Measurements from ENCODE around the gene RPS15. TPM values are rescaled to one million over a fixed set of nuclear protein-coding genes. Genes with fewer than 3 reads are reported as not detected.

The RPS15 gene
- total and polyA plus RNA-seq, 2 of the 13 experiments (the other 11 are each of a cell fraction or from before 2014, with no cell fraction given) = 695 to 1,411 TPM

GRCh38 chr19:1406774-1407527 lies 31.2 kb upstream of the RPS15 start (continued):
- TF ChIP-seq ZC3H13 (CRISPR knock-in tag; IDR thresholded peaks at IDR 0.05) (0 out of 2 replicates have a peak, but pooled peaks have one; percentile 30), ZBTB14 (CRISPR knock-in tag; IDR thresholded peaks at IDR 0.05) (peak; percentile 98), NR0B2 (CRISPR knock-in tag; IDR thresholded peaks at IDR 0.05) (peak; percentile 72), MED1 (CRISPR knock-in tag; IDR thresholded peaks at IDR 0.05) (peak; percentile 49), ZNF782 (CRISPR knock-in tag; IDR thresholded peaks at IDR 0.05; ENCODE audit: borderline replicate concordance) (no peak), XRCC5 (optimal IDR thresholded peaks at IDR 0.05; ENCODE audit: low read length) (peak; percentile 66), ZMYM3 (CRISPR knock-in tag; IDR thresholded peaks at IDR 0.05) (peak; percentile 77), ZGPAT (CRISPR knock-in tag; IDR thresholded peaks at IDR 0.05) (no peak; the same call in none of the 2 replicates), SAFB2 (CRISPR knock-in tag; IDR thresholded peaks at IDR 0.05; ENCODE audit: borderline replicate concordance, low read depth) (peak; percentile 48; the same call in 1 of the 2 replicates), ZFP90 (CRISPR knock-in tag; IDR thresholded peaks at IDR 0.05; ENCODE audit: borderline replicate concordance) (peak; percentile 41; the same call in 1 of the 2 replicates), ZNF574 (CRISPR knock-in tag; IDR thresholded peaks at IDR 0.05) (peak; percentile 90), ARNT (IDR thresholded peaks at IDR 0.05) (no peak), ZNF777 (CRISPR knock-in tag; IDR thresholded peaks at IDR 0.05) (peak; percentile 11; the same call in 1 of the 2 replicates), HOXA5 (CRISPR knock-in tag; IDR thresholded peaks at IDR 0.05) (peak; percentile 67; the same call in 1 of the 2 replicates), PHF21A (CRISPR knock-in tag; IDR thresholded peaks at IDR 0.05) (peak; percentile 47), ZNF460 (CRISPR knock-in tag; IDR thresholded peaks at IDR 0.05; ENCODE audit: borderline replicate concordance) (0 out of 2 replicates have a peak, but pooled peaks have one; percentile 0), HDAC2 (CRISPR knock-in tag; IDR thresholded peaks at IDR 0.05) (peak; percentile 56; the same call in 1 of the 2 replicates), MZF1 (CRISPR knock-in tag; IDR thresholded peaks at IDR 0.05; ENCODE audit: borderline replicate concordance) (no peak), ADNP (CRISPR knock-in tag; IDR thresholded peaks at IDR 0.05) (0 out of 2 replicates have a peak, but pooled peaks have one; percentile 72), DR1 (CRISPR knock-in tag; IDR thresholded peaks at IDR 0.05) (0 out of 2 replicates have a peak, but pooled peaks have one; percentile 25), HINFP (CRISPR knock-in tag; IDR thresholded peaks at IDR 0.05; ENCODE audit: low read depth) (peak; percentile 72; the same call in 1 of the 2 replicates)
- TF ChIP-seq, protein P1, sequence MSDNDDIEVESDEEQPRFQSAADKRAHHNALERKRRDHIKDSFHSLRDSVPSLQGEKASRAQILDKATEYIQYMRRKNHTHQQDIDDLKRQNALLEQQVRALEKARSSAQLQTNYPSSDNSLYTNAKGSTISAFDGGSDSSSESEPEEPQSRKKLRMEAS (IDR thresholded peaks at IDR 0.05) = peak; percentile 97
